HEK293 (cell line): ENCODE results near the gene CORO1A.

Experiments used
- CTCF ChIA-PET: fragments of 350-600 bp; formaldehyde crosslinking; extraction: SDS; loops from one replicate; lab custom pipeline; 2021; ENCODE audit warnings: antibody characterized with exemption; lab: Yijun Ruan, JAX
- POLR2A ChIA-PET: fragments of 300-600 bp; formaldehyde crosslinking; extraction: SDS; loops from one replicate; lab custom pipeline; 2020; ENCODE audit warnings: antibody characterized with exemption, inconsistent platforms; lab: Yijun Ruan, JAX
- H3K27ac ChIP-seq: fragments of 200-500 bp; sonication (Bioruptor generic); 2 replicates; pipeline ENCODE4 v1.5.1; 2014; ENCODE audit warnings: low read depth, low read length, control low read depth, inconsistent platforms; ENCODE audit errors: extremely low read depth
- H3K36me3 ChIP-seq, 2 experiments: fragments of 200-500 bp in 1 of 2; sonication (Bioruptor generic) in 1 of 2; 1 replicate in 1 of 2; 2 replicates in 1 of 2; pipeline ENCODE4 v1.5.1; 2014 to 2017; ENCODE audit warnings: inconsistent platforms in 2 of 2, low read length in 2 of 2; ENCODE audit not compliant: control insufficient read depth in 2 of 2, insufficient read depth in 1 of 2
- H3K4me1 ChIP-seq: fragments of 200-500 bp; sonication (Bioruptor generic); 2 replicates; pipeline ENCODE4 v1.5.1; 2014; ENCODE audit warnings: mild to moderate bottlenecking, low read length, inconsistent platforms; ENCODE audit not compliant: control insufficient read depth, insufficient read depth
- H3K4me3 ChIP-seq: 2 replicates; pipeline ENCODE4 v1.5.1; 2011; ENCODE audit warnings: low read depth, mild to moderate bottlenecking, control low read depth, low read length, moderate library complexity
- H3K9me3 ChIP-seq: fragments of 200-500 bp; sonication (Bioruptor generic); 2 replicates; pipeline ENCODE4 v1.5.1; 2014; ENCODE audit warnings: low read depth, low read length, inconsistent platforms; ENCODE audit not compliant: control insufficient read depth, insufficient read depth
- KLF9 ChIP-seq: fragments of 450-650 bp; formaldehyde crosslinking; IDR thresholded peaks from 2 replicates; pipeline ENCODE4 v1.5.1; 2016; ENCODE audit warnings: missing biosample characterization, missing genetic modification characterization, low read depth
- OVOL3 ChIP-seq: fragments of 450-650 bp; formaldehyde crosslinking; IDR thresholded peaks from 2 replicates; pipeline ENCODE4 v1.5.1; 2016; ENCODE audit warnings: missing biosample characterization, missing genetic modification characterization
- ZBTB21 ChIP-seq: fragments of 450-650 bp; formaldehyde crosslinking; IDR thresholded peaks from 2 replicates; pipeline ENCODE4 v1.5.1; 2017; ENCODE audit warnings: missing biosample characterization, missing genetic modification characterization
- ZBTB8A ChIP-seq: fragments of 450-650 bp; formaldehyde crosslinking; IDR thresholded peaks from 2 replicates; pipeline ENCODE4 v1.5.1; 2016; ENCODE audit warnings: missing biosample characterization, missing genetic modification characterization
- ZFHX2 ChIP-seq: fragments of 450-650 bp; formaldehyde crosslinking; conservative IDR thresholded peaks from 2 replicates; pipeline ENCODE4 v1.5.1; 2016; ENCODE audit warnings: missing biosample characterization, missing genetic modification characterization
- ZNF121 ChIP-seq: fragments of 450-650 bp; formaldehyde crosslinking; IDR thresholded peaks from 2 replicates; pipeline ENCODE4 v1.5.1; 2016; ENCODE audit warnings: missing biosample characterization, missing genetic modification characterization
- ZNF155 ChIP-seq: fragments of 450-650 bp; formaldehyde crosslinking; IDR thresholded peaks from 2 replicates; pipeline ENCODE4 v1.5.1; 2016; ENCODE audit warnings: missing biosample characterization, missing genetic modification characterization
- ZNF2 ChIP-seq: fragments of 450-650 bp; formaldehyde crosslinking; IDR thresholded peaks from 2 replicates; pipeline ENCODE4 v1.5.1; 2016; ENCODE audit warnings: missing biosample characterization, missing genetic modification characterization
- ZNF266 ChIP-seq: fragments of 450-650 bp; formaldehyde crosslinking; IDR thresholded peaks from 2 replicates; pipeline ENCODE4 v1.5.1; 2016; ENCODE audit warnings: missing biosample characterization, missing genetic modification characterization, low read depth
- ZNF404 ChIP-seq: fragments of 450-650 bp; formaldehyde crosslinking; IDR thresholded peaks from 2 replicates; pipeline ENCODE4 v1.5.1; 2017; ENCODE audit warnings: missing biosample characterization, missing genetic modification characterization
- ZNF510 ChIP-seq: fragments of 450-650 bp; formaldehyde crosslinking; IDR thresholded peaks from 2 replicates; pipeline ENCODE4 v1.5.1; 2018; ENCODE audit warnings: mild to moderate bottlenecking, missing genetic modification characterization, missing biosample characterization; ENCODE audit not compliant: insufficient replicate concordance
- ZNF514 ChIP-seq: fragments of 450-650 bp; formaldehyde crosslinking; IDR thresholded peaks from 2 replicates; pipeline ENCODE4 v1.5.1; 2016; ENCODE audit warnings: missing biosample characterization, missing genetic modification characterization
- ZNF530 ChIP-seq: fragments of 450-650 bp; formaldehyde crosslinking; IDR thresholded peaks from 2 replicates; pipeline ENCODE4 v1.5.1; 2016; ENCODE audit warnings: low read depth, missing biosample characterization, missing genetic modification characterization
- ZNF555 ChIP-seq: fragments of 450-650 bp; formaldehyde crosslinking; conservative IDR thresholded peaks from 2 replicates; pipeline ENCODE4 v1.5.1; 2017; ENCODE audit warnings: missing biosample characterization, mild to moderate bottlenecking, missing genetic modification characterization, inconsistent platforms
- ZNF560 ChIP-seq: fragments of 450-650 bp; formaldehyde crosslinking; IDR thresholded peaks from 2 replicates; pipeline ENCODE4 v1.5.1; 2017; ENCODE audit warnings: missing biosample characterization, missing genetic modification characterization, borderline replicate concordance
- ZNF600 ChIP-seq: fragments of 450-650 bp; formaldehyde crosslinking; IDR thresholded peaks from 2 replicates; pipeline ENCODE4 v1.5.1; 2016; ENCODE audit warnings: missing biosample characterization, missing genetic modification characterization
- ZNF624 ChIP-seq: fragments of 450-650 bp; formaldehyde crosslinking; IDR thresholded peaks from 2 replicates; pipeline ENCODE4 v1.5.1; 2017; ENCODE audit warnings: missing biosample characterization, missing genetic modification characterization
- ZNF654 ChIP-seq: fragments of 450-650 bp; formaldehyde crosslinking; IDR thresholded peaks from 2 replicates; pipeline ENCODE4 v1.5.1; 2016; ENCODE audit warnings: low read depth, missing biosample characterization, missing genetic modification characterization
- ZNF664 ChIP-seq: fragments of 450-650 bp; formaldehyde crosslinking; IDR thresholded peaks from 2 replicates; pipeline ENCODE4 v1.5.1; 2016; ENCODE audit warnings: missing biosample characterization, missing genetic modification characterization
- ZNF677 ChIP-seq: fragments of 450-650 bp; IDR thresholded peaks from 2 replicates; pipeline ENCODE4 v1.5.0; 2018; ENCODE audit warnings: missing biosample characterization, mild to moderate bottlenecking, missing genetic modification characterization, moderate library complexity
- ZNF791 ChIP-seq: fragments of 450-650 bp; formaldehyde crosslinking; IDR thresholded peaks from 2 replicates; pipeline ENCODE4 v1.5.1; 2016; ENCODE audit warnings: missing biosample characterization, missing genetic modification characterization
- ZNF830 ChIP-seq: fragments of 450-650 bp; IDR thresholded peaks from 2 replicates; pipeline ENCODE4 v1.5.0; 2018; ENCODE audit warnings: missing biosample characterization, missing genetic modification characterization, low read depth, mild to moderate bottlenecking, moderate library complexity
- TF ChIP-seq, protein P1 (sequence below): fragments of 450-650 bp; formaldehyde crosslinking; conservative IDR thresholded peaks from 2 replicates; pipeline ENCODE4 v1.5.1; 2016; ENCODE audit warnings: low read depth, missing biosample characterization, missing genetic modification characterization
- TF ChIP-seq, protein P2 (sequence below): fragments of 450-650 bp; IDR thresholded peaks from 2 replicates; pipeline ENCODE4 v1.5.1; 2018; ENCODE audit warnings: missing biosample characterization, missing genetic modification characterization
- TF ChIP-seq, protein P3 (sequence below): fragments of 450-650 bp; formaldehyde crosslinking; IDR thresholded peaks from 2 replicates; pipeline ENCODE4 v1.5.1; 2016; ENCODE audit warnings: missing biosample characterization, missing genetic modification characterization
- TF ChIP-seq, protein P4 (sequence below): fragments of 450-650 bp; formaldehyde crosslinking; IDR thresholded peaks from 2 replicates; pipeline ENCODE4 v1.5.1; 2017; ENCODE audit warnings: missing biosample characterization, missing genetic modification characterization
- TF ChIP-seq, protein P5 (sequence below): fragments of 450-650 bp; formaldehyde crosslinking; IDR thresholded peaks from 2 replicates; pipeline ENCODE4 v1.5.1; 2016; ENCODE audit warnings: missing biosample characterization, missing genetic modification characterization

Gene CORO1A

DNA sequence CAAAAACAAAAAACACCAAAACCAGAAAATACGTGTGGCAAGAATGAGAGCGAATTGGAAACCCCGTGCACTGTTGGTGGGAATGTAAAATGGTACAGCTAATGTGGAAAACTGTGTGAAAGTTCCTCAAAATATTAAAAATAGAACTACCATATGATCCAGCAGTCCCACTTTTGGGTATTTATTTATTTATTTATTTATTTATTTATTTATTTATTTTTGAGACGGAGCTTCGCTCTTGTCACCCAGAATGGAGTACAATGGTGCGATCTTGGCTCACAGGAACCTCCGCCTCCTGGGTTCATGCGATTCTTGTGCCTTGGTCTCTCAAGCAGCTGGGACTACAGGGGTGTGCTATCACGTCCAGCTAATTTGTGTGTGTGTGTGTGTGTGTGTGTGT, 30.9 kb upstream of the CORO1A start (continued):
- TF ChIP-seq, protein P1, sequence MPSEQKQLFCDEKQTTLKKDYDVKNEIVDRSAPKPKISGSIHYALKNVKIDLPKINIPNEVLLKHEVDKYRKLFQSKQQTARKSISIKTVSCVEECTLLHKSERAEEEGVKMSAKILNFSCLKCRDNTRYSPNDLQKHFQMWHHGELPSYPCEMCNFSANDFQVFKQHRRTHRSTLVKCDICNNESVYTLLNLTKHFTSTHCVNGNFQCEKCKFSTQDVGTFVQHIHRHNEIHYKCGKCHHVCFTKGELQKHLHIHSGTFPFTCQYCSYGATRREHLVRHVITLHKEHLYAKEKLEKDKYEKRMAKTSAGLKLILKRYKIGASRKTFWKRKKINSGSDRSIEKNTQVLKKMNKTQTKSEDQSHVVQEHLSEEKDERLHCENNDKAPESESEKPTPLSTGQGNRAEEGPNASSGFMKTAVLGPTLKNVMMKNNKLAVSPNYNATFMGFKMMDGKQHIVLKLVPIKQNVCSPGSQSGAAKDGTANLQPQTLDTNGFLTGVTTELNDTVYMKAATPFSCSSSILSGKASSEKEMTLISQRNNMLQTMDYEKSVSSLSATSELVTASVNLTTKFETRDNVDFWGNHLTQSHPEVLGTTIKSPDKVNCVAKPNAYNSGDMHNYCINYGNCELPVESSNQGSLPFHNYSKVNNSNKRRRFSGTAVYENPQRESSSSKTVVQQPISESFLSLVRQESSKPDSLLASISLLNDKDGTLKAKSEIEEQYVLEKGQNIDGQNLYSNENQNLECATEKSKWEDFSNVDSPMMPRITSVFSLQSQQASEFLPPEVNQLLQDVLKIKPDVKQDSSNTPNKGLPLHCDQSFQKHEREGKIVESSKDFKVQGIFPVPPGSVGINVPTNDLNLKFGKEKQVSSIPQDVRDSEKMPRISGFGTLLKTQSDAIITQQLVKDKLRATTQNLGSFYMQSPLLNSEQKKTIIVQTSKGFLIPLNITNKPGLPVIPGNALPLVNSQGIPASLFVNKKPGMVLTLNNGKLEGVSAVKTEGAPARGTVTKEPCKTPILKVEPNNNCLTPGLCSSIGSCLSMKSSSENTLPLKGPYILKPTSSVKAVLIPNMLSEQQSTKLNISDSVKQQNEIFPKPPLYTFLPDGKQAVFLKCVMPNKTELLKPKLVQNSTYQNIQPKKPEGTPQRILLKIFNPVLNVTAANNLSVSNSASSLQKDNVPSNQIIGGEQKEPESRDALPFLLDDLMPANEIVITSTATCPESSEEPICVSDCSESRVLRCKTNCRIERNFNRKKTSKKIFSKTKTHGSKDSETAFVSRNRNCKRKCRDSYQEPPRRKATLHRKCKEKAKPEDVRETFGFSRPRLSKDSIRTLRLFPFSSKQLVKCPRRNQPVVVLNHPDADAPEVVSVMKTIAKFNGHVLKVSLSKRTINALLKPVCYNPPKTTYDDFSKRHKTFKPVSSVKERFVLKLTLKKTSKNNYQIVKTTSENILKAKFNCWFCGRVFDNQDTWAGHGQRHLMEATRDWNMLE (tag by site-specific recombination) = peak; percentile 77
- TF ChIP-seq OVOL3 (tag by site-specific recombination) (no peak), ZNF654 (tag by site-specific recombination) (0 out of 2 replicates have a peak, but pooled peaks have one; percentile 19), ZNF510 (tag by site-specific recombination) (peak; percentile 48), ZBTB21 (tag by site-specific recombination) (peak; percentile 34; the same call in 1 of the 2 replicates), ZNF677 (no peak), ZNF791 (tag by site-specific recombination) (0 out of 2 replicates have a peak, but pooled peaks have one; percentile 30), ZNF560 (tag by site-specific recombination) (peak; percentile 79), ZNF664 (tag by site-specific recombination) (peak; percentile 46; the same call in 1 of the 2 replicates), ZNF530 (0 out of 2 replicates have a peak, but pooled peaks have one; percentile 9), ZBTB8A (peak; percentile 58), ZFHX2 (tag by site-specific recombination) (no peak), ZNF266 (0 out of 2 replicates have a peak, but pooled peaks have one; percentile 8), ZNF404 (tag by site-specific recombination) (0 out of 2 replicates have a peak, but pooled peaks have one; percentile 64), ZNF121 (no peak)
- TF ChIP-seq, protein P2, sequence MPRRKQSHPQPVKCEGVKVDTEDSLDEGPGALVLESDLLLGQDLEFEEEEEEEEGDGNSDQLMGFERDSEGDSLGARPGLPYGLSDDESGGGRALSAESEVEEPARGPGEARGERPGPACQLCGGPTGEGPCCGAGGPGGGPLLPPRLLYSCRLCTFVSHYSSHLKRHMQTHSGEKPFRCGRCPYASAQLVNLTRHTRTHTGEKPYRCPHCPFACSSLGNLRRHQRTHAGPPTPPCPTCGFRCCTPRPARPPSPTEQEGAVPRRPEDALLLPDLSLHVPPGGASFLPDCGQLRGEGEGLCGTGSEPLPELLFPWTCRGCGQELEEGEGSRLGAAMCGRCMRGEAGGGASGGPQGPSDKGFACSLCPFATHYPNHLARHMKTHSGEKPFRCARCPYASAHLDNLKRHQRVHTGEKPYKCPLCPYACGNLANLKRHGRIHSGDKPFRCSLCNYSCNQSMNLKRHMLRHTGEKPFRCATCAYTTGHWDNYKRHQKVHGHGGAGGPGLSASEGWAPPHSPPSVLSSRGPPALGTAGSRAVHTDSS (tag by site-specific recombination) = no peak
- TF ChIP-seq, all 188 proteins: peak for 21

DNA sequence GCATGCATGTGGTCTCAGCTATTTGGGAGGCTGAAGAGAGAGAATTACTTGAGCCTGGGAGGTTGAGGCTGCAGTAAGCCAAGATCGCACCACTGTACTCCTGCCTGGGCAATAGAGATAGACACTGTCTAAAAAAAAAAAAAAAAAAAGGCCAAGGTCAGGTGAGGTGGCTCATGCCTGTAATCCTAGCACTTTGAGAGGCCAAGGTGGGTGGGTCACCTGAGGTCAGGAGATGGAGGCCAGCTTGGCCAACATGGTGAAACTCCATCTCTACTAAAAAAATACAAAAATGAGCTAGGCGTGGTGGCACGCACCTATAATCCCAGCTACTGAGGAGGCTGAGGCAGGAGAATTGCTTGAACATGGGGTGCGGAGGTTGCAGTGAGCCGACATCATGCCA, 28.2 kb upstream of the CORO1A start:
- H3K4me1 ChIP-seq = no peaks in the 10 kb centered on the region
- POLR2A ChIA-PET = no interaction called here
- H3K9me3 ChIP-seq = no peaks in the 10 kb centered on the region
- no peak overlapping the region for H3K4me3 ChIP-seq
- no peaks in the 10 kb centered on the region for H3K36me3 ChIP-seq
- no peak overlapping the region for H3K27ac ChIP-seq
- CTCF ChIA-PET = interaction anchor here (0.6 to 0.8 kb wide), 2 partner anchors 12 to 40 kb away, joined by 3 to 4 read pairs; no protein-coding TSS in a partner anchor
- TF ChIP-seq, protein P3, sequence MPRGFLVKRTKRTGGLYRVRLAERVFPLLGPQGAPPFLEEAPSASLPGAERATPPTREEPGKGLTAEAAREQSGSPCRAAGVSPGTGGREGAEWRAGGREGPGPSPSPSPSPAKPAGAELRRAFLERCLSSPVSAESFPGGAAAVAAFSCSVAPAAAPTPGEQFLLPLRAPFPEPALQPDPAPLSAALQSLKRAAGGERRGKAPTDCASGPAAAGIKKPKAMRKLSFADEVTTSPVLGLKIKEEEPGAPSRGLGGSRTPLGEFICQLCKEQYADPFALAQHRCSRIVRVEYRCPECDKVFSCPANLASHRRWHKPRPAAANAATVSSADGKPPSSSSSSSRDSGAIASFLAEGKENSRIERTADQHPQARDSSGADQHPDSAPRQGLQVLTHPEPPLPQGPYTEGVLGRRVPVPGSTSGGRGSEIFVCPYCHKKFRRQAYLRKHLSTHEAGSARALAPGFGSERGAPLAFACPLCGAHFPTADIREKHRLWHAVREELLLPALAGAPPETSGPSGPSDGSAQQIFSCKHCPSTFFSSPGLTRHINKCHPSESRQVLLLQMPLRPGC (tag by site-specific recombination) = no peak
- TF ChIP-seq ZNF555 = no peak
- TF ChIP-seq, protein P4, sequence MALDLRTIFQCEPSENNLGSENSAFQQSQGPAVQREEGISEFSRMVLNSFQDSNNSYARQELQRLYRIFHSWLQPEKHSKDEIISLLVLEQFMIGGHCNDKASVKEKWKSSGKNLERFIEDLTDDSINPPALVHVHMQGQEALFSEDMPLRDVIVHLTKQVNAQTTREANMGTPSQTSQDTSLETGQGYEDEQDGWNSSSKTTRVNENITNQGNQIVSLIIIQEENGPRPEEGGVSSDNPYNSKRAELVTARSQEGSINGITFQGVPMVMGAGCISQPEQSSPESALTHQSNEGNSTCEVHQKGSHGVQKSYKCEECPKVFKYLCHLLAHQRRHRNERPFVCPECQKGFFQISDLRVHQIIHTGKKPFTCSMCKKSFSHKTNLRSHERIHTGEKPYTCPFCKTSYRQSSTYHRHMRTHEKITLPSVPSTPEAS (tag by site-specific recombination) = no peak
- no peak for TF ChIP-seq ZNF155
- no peak for TF ChIP-seq KLF9
- TF ChIP-seq, protein P5, sequence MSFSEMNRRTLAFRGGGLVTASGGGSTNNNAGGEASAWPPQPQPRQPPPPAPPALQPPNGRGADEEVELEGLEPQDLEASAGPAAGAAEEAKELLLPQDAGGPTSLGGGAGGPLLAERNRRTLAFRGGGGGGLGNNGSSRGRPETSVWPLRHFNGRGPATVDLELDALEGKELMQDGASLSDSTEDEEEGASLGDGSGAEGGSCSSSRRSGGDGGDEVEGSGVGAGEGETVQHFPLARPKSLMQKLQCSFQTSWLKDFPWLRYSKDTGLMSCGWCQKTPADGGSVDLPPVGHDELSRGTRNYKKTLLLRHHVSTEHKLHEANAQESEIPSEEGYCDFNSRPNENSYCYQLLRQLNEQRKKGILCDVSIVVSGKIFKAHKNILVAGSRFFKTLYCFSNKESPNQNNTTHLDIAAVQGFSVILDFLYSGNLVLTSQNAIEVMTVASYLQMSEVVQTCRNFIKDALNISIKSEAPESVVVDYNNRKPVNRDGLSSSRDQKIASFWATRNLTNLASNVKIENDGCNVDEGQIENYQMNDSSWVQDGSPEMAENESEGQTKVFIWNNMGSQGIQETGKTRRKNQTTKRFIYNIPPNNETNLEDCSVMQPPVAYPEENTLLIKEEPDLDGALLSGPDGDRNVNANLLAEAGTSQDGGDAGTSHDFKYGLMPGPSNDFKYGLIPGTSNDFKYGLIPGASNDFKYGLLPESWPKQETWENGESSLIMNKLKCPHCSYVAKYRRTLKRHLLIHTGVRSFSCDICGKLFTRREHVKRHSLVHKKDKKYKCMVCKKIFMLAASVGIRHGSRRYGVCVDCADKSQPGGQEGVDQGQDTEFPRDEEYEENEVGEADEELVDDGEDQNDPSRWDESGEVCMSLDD (tag by site-specific recombination) = no peak
- TF ChIP-seq ZNF830 (tag by site-specific recombination) = no peak
- TF ChIP-seq ZNF514 (tag by site-specific recombination) = no peak
- TF ChIP-seq ZBTB21 (tag by site-specific recombination) = no peak
- no peak for TF ChIP-seq ZNF600 (tag by site-specific recombination)
- no peak for TF ChIP-seq ZNF2 (tag by site-specific recombination)
- TF ChIP-seq ZNF624 (tag by site-specific recombination) = no peak
